ENCODE data around the gene SNX27. TPM values are rescaled to one million over a fixed set of nuclear protein-coding genes. Genes with fewer than 3 reads are reported as not detected.
A peak's percentile ranks its signal among the peaks of the same experiment; 100 is the strongest.

Gene SNX27
- 10 to 100 TPM; 19.7 to 27.7 (median 22.6) TPM for polyA plus RNA-seq (ENCODE audit: insufficient read length in 4 of 4)

DNA sequence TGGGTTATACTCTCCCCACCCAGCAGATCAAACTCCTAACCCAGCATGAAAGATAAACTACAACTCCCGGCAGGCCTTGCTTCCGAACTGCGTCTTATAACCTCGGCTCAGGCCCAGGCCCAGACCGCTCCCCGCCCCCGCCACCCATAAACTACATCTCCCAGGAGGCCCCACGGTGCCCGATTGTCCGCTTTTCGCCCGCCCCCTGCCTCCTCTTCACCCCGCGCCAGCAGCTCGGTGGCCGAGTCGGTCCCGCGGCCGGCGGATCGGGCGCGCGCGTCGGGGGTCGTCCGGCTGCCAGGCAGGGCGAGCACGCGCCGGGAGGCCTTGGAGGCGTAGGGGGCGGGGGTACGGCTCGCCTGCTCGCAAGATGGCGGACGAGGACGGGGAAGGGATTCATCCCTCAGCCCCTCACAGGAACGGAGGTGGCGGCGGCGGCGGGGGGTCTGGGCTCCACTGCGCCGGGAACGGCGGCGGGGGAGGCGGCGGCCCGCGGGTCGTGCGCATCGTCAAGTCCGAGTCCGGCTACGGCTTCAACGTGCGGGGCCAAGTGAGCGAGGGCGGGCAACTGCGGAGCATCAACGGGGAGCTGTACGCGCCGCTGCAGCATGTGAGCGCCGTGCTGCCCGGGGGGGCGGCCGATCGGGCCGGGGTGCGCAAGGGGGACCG, at the start of gene SNX27:
Gene SNX27, plus strand, starts transcription at position 219 of the 669 bp plus-strand sequence. Its CDS starts 152 bp downstream, at position 371.
- DNase-seq (ENCODE audit: low read depth in 4 of 4, low spot score in 3 of 4): peak; percentile 74 to 88 (median 87)

DNA sequence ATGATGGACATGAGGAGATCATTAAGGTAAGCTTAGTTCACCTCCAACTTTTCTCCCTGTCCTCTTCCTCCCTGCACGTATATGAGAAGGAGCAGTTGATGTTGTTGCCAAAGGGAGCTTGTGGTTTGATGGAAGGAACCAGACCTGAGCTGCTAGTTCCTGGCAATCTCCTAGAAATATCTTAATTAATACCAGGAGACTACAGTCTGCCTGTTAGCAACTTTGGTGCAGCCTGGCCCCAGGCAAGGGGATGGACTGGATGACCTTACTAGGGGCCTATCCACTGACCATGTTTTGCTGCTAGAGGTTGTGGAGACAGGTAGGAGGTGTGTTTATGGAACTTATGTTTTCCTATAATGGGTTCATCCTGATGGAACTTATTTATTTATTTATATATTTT, 49.2 kb upstream of the SNX27 start:
- no peak for DNase-seq (ENCODE audit: low read depth in 4 of 4, low spot score in 3 of 4)

DNA sequence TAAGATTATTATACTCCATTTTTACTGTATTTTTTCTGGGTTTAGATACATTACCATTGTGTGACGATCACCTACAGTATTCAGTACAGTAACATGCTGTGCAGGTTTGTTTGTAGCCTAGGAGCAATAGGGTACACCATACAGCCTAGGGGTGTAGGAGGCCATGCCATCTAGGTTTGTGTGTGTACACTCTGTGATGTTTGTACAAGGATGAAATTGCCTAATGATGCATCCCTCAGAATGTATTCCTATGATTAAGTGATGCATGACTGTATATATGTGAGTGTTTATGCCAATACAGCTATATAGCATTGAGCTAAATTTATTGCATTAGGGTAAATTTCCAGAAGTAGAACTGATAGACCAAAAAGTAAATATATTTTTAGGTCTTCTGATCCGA, 48.5 kb upstream of the SNX27 start:
- no peak for DNase-seq (ENCODE audit: low read depth in 4 of 4, low spot score in 3 of 4)

GRCh38 chr1:151565502-151566189, 46.2 kb upstream of the SNX27 start:
- DNase-seq (ENCODE audit: low read depth in 4 of 4, low spot score in 3 of 4): no peak

- no peak for DNase-seq (ENCODE audit: low read depth in 4 of 4, low spot score in 3 of 4)
Observed at GRCh38 chr1:151568626-151569088, 43.2 kb upstream of the SNX27 start.

- DNase-seq (ENCODE audit: low read depth in 4 of 4, low spot score in 3 of 4): no peak
Observed at GRCh38 chr1:151570819-151571218, 41.0 kb upstream of the SNX27 start.

GRCh38 chr1:151574575-151575529, 37.0 kb upstream of the SNX27 start:
- DNase-seq (ENCODE audit: low read depth in 4 of 4, low spot score in 3 of 4): no peak

- DNase-seq (ENCODE audit: low read depth in 4 of 4, low spot score in 3 of 4): no peak
Observed at GRCh38 chr1:151577173-151577572, 34.7 kb upstream of the SNX27 start.

DNA sequence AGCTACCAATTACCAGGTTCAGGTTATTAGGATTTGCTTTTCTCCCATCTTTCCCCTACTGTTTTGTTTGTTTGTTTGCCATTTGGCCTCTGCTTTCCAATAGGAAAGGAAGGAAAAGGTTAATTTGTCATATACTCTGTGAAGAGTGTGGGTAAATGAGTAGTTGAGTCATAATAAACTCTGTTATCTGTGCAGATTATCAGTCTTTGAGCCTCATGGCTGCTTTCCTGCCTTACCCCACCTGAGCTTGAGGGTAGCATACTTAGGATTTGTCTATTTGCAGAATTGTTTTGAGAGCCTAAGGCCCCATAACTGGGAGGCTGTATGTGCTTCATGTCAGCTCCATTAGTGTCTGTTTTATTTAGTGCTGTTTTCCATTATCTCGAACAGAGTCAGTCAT, 32.9 kb upstream of the SNX27 start:
- no peak for DNase-seq (ENCODE audit: low read depth in 4 of 4, low spot score in 3 of 4)

- DNase-seq (ENCODE audit: low read depth in 4 of 4, low spot score in 3 of 4): no peak
Observed at GRCh38 chr1:151579436-151580225, 32.2 kb upstream of the SNX27 start.

GRCh38 chr1:151581451-151581850, 30.4 kb upstream of the SNX27 start:
- DNase-seq (ENCODE audit: low read depth in 4 of 4, low spot score in 3 of 4): no peak

DNA sequence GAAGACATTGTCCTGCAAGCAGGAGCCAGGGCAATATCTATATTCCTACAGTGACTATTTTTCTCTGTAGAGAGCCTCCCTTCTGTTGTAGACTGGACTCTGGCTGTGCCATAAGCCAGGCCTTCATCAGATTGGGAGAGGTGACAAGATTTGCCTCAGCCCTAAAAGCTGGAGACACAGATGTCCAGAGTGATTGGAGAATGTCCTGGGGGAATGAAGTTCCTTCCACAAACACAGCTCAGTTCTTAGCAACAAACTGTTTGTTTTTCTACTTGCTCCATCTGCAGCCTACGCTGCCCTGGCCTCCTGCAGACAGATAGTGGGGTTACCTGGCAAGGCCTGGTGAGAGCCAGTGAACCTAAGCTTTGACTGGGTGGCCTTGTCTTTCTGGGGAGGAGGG, 29.9 kb upstream of the SNX27 start:
- no peak for DNase-seq (ENCODE audit: low read depth in 4 of 4, low spot score in 3 of 4)

GRCh38 chr1:151583796-151584195, 28.1 kb upstream of the SNX27 start:
- DNase-seq (ENCODE audit: low read depth in 4 of 4, low spot score in 3 of 4): no peak

DNA sequence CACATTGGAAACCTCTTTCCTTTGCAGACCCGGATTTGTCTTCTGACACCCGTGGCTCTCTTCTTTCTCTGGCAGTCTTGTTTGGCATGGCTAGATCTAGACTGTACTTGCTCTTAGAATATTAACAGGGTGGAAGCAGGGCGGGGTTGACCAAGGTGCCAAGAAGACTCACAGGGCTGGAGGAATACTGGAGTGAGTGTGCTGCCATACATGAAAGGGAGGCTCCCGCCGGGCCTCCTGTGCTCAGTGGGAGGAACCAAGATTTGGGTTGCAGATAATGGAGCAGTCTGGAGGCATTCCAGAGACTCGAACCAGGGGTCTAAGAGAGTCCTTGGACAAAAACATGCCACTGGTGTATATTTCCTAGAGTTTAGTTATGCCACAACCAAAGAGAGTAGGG, 27.6 kb upstream of the SNX27 start:
- no peak for DNase-seq (ENCODE audit: low read depth in 4 of 4, low spot score in 3 of 4)

DNA sequence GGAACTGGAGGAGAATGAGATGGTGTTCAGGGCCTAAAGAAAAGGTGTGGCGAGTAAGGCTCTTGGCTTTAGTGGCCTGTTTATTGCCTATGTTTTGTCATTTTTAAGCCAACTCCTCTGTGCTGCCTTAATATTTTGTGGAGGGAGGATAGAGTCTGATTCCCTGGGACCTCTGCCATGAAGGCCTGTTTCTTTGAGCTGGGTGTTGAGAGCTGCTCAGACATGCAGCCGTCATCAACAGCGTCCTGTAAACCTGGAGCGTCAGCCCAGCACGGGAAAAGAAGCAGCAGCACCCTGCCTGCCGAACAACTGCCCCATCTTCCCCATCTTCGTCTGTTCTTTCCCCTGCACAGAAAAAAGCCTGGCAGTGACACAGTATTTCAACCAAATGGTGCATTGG, 27.1 kb upstream of the SNX27 start:
- DNase-seq (ENCODE audit: low read depth in 4 of 4, low spot score in 3 of 4): no peak

DNA sequence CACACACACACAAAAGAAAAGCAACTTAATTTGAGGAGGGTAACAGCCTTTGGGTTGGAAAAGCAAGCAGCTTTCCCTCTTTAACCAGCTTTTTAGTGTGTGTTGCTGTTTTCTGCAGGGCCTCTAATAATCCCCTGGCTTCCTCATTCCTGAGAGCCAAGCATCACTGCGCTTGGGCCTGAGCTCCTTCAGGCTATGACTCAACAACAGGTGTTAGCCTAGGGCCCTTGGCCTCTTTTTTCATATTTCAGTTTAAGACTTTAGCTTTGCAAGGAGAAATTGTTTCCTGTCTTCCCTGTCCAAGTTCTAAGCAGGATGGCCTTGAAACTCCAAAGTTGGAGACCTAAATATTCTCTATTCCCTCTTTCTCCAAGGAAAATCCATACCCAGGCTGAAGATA, 26.2 kb upstream of the SNX27 start:
- DNase-seq (ENCODE audit: low read depth in 4 of 4, low spot score in 3 of 4): peak in 2 of 4 donors; percentile 14 to 17

DNA sequence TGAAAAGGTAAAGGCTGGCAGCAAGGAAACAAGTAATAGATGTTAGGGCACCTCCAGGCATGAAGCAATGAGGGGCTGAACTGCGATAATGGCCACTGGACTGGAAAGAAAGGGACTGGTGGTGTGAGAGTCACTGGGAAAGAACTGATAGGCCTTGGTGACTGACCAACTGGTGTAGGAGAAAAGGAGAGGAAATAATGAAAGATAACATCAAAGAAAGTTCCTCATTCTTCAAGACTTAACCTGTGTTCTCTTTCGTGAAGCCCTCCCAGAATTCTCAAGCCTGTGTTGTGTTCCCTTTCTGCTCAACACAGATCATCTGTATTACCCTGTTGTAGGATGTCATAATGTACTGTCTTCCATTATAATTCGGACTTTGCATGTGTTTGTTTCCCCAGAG, 20.9 kb upstream of the SNX27 start:
- DNase-seq (ENCODE audit: low read depth in 4 of 4, low spot score in 3 of 4): no peak

GRCh38 chr1:151593730-151594129, 18.1 kb upstream of the SNX27 start:
- DNase-seq (ENCODE audit: low read depth in 4 of 4, low spot score in 3 of 4): no peak

DNA sequence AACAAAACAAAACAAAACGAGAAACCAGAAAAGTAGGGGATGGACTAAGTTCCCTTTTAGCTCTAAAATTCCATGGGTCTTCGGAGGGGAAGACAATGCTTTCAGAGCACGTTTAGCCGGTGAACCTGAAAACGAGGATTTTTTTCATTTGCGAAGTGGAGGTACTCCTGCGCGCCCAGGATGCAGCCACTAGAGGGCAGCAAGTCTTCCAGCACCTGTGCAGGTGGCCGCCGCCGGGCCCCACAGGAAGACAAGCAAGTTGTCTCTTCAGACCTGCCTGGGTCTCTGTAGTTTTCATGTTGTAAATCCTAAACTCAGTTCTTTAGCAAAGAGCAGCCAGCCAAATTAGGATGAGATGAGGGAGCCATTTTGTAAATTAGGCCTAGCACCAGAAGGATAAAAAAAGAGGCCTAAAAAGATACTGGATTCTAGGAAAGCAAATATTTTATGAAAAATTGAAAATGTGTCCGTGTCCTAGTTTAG, 17.7 kb upstream of the SNX27 start:
- DNase-seq (ENCODE audit: low read depth in 4 of 4, low spot score in 3 of 4): peak in 2 of 4 donors; percentile 55

Data from left renal pelvis (tissue), 4 donors.